Endothelial cell (in vitro differentiated cells): ENCODE measurements around the gene ZNF831. TPM values are rescaled to one million over a fixed set of nuclear protein-coding genes. Genes with fewer than 3 reads are reported as not detected.

Source experiments
- DNase-seq: peaks from one replicate; pipeline ENCODE4 v3.0.0; 2021; ENCODE audit warnings: low spot score
- H3K27ac Mint-ChIP-seq: one replicate; pipeline ENCODE4 v1.8.0; 2021; ENCODE audit warnings: mixed read lengths, inconsistent platforms; ENCODE audit not compliant: unreplicated experiment
- H3K27me3 Mint-ChIP-seq: one replicate; pipeline ENCODE4 v1.8.0; 2021; ENCODE audit warnings: mild to moderate bottlenecking, moderate library complexity, mixed read lengths, inconsistent platforms; ENCODE audit not compliant: unreplicated experiment
- H3K36me3 Mint-ChIP-seq: one replicate; pipeline ENCODE4 v1.8.0; 2021; ENCODE audit warnings: mild to moderate bottlenecking, low read depth, mixed read lengths, inconsistent platforms; ENCODE audit not compliant: unreplicated experiment
- H3K4me1 Mint-ChIP-seq: one replicate; pipeline ENCODE4 v1.8.0; 2021; ENCODE audit warnings: mild to moderate bottlenecking, mixed read lengths, inconsistent platforms; ENCODE audit not compliant: unreplicated experiment
- H3K4me3 Mint-ChIP-seq: one replicate; pipeline ENCODE4 v1.8.0; 2021; ENCODE audit warnings: mild to moderate bottlenecking, mixed read lengths, inconsistent platforms; ENCODE audit not compliant: unreplicated experiment
- H3K9me3 Mint-ChIP-seq: one replicate; pipeline ENCODE4 v1.8.0; 2021; ENCODE audit warnings: mixed read lengths, inconsistent platforms; ENCODE audit not compliant: unreplicated experiment
- total RNA-seq: library from RNA; stranded (reverse); fragmentation: NEBNext Ultra II Directional; extraction: Animal tissue kit (Norgen Biotek cat#: 25700); gene quantifications from one replicate; pipeline ENCODE4 v1.2.1, GENCODE V29; 2021; ENCODE audit not compliant: unreplicated experiment
- TF ChIP-seq, protein P1 (sequence below): fragments of 200-600 bp; sonication (generic); IDR thresholded peaks from one replicate; pipeline ENCODE4 v1.5.0; 2021; ENCODE audit warnings: antibody characterized with exemption; ENCODE audit not compliant: unreplicated experiment

Gene ZNF831
- total RNA-seq, 1 donor from 2014 or later, result 0.56 TPM

DNA sequence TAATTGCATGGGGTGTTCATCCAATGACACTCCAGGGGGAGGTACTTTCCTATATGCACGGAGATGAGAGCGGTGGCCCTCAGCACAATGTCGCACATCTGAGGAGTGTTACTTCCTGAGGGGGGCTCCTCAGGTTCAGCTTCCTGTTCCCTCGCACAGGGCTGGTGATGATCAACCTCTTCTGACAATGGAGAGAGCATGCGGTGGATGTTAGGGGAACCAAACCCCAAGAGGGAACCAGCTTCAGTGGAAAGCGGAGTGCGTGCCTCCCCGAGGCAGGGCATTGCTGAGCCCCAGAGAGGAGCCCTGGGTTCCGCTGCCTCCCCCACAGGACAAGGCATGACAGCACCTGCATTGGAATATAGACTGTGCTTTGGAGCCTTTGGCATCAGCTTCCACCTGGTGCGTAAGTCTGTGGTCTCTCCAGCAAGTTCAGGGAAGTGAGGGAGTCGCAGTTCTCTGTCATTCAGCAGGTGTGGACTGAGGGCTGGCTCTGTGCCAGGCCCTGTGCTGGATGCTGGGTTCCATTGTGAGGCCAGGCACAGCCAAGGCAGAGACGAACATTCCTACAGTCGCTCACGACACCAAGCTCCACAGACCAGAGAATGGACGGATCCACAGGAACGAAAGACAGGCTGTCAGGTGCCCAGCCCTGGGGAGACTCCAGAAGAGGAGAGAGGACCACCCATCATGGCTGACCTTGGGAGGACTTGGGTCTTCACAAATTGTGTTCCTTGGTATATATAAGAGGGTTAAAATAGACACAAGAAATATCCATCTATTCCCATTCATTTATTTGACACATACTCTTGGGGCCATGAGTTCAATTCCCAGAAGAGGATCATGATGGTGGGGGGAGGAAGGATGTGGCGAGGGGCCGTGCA is 3.9 kb upstream of the ZNF831 start:
- no peak overlapping the region for H3K27ac Mint-ChIP-seq
- H3K27me3 Mint-ChIP-seq, result peaks cover 3% of the 10 kb centered on the region
- no peak for DNase-seq
- H3K4me3 Mint-ChIP-seq, result peak overlapping the region; percentile 48
- no peaks in the 10 kb centered on the region for H3K9me3 Mint-ChIP-seq
- no peaks in the 10 kb centered on the region for H3K36me3 Mint-ChIP-seq
- TF ChIP-seq, protein P1, sequence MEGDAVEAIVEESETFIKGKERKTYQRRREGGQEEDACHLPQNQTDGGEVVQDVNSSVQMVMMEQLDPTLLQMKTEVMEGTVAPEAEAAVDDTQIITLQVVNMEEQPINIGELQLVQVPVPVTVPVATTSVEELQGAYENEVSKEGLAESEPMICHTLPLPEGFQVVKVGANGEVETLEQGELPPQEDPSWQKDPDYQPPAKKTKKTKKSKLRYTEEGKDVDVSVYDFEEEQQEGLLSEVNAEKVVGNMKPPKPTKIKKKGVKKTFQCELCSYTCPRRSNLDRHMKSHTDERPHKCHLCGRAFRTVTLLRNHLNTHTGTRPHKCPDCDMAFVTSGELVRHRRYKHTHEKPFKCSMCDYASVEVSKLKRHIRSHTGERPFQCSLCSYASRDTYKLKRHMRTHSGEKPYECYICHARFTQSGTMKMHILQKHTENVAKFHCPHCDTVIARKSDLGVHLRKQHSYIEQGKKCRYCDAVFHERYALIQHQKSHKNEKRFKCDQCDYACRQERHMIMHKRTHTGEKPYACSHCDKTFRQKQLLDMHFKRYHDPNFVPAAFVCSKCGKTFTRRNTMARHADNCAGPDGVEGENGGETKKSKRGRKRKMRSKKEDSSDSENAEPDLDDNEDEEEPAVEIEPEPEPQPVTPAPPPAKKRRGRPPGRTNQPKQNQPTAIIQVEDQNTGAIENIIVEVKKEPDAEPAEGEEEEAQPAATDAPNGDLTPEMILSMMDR, result no peak
- peaks cover 37% of the 10 kb centered on the region for H3K4me1 Mint-ChIP-seq

DNA sequence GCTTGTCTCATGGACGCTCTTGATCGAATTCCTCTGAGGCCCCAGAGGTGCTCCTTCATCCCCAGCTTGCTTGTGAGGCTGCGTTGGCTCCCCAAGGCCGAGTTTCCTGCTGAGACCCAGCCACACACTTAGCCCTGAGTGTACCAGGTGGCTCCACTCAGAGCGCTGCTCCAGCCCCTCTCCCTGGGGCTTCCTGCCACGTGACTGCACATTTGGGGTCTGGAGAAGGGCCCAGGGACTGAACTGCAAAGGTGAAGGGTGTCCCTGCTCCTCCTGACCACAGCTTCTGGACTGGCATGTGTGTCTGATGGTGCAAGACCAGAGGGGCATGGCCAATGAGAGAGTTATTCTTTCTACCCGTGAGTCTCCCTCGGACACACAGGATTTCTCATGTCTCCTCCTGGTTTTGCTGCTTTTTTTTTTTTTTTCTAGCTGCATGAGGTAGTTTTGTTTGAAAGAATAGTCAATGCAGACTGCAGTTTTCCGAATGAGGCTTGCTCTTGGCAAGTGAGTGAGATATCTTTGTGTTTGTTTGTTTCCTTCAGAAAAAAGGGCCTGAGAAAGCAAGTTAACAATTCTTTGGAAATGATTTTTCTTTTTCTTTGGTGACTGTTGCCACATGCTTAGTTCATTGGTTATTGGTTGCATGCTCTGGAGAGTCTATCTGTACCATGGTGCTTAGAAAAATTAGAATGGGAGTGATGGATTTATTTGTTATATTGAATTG is 3.1 kb upstream of the ZNF831 start:
- peaks cover 2% of the 10 kb centered on the region for H3K27me3 Mint-ChIP-seq
- no peaks in the 10 kb centered on the region for H3K36me3 Mint-ChIP-seq
- TF ChIP-seq, protein P1, result no peak
- H3K4me3 Mint-ChIP-seq, result no peak overlapping the region
- no peaks in the 10 kb centered on the region for H3K9me3 Mint-ChIP-seq
- DNase-seq, result no peak
- H3K27ac Mint-ChIP-seq, result no peak overlapping the region
- peaks cover 35% of the 10 kb centered on the region for H3K4me1 Mint-ChIP-seq

DNA sequence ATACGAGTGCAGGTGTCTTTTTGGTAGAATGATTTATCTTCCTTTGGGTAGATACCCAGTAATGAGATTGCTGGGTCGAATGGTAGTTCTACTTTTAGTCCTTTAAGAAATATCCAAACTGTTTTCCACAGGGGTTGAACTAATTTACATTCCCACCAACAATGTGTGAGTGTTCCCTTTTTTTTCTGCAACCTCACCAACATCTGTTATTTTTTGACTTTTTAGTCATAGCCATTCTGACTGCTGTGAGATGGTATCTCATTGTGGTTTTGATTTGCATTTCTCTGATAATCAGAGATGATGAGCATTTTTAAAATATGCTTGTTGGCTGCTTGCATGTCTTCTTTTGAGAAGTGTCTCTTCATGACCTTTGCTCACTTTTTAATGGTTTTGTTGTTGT is 1.9 kb upstream of the ZNF831 start:
- H3K27ac Mint-ChIP-seq, result no peak overlapping the region
- H3K9me3 Mint-ChIP-seq, result no peaks in the 10 kb centered on the region
- DNase-seq, result no peak
- H3K4me3 Mint-ChIP-seq, result no peak overlapping the region
- H3K4me1 Mint-ChIP-seq, result peaks cover 35% of the 10 kb centered on the region
- peaks cover 2% of the 10 kb centered on the region for H3K27me3 Mint-ChIP-seq
- TF ChIP-seq, protein P1, result no peak
- no peaks in the 10 kb centered on the region for H3K36me3 Mint-ChIP-seq

DNA sequence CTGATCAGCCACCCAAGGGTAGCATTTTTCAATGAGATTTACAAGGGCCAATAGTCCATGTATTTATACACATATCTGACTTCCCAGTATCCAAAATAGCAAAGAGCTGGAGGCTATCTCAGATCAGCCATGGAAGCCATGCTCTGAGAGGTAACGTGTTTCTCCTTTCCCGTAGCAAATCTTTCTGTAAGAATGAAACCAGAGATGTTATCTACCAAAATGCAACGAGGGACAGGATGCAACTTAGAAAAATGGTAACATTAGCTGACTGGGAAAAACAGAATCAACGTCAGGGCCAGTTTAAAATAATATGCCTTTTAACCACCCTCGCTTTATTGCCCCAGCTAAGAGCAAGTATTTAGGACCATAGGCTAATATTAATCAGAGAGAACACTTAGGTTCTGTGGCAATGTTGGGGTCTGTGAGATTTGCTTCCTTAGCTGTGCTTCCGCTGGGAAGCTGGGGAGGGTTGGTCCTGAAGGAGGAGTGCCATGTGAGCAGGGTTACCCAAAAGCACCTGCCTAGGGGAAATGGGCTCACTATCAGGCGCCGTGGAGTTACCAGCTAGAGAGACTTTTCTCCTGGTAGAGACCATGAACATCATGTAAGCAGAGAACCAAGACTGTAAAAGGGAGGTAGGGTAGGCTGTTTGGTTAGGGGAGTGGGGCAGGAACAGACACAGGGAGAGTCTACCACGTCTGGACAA is 1.2 kb downstream of the ZNF831 start:
- TF ChIP-seq, protein P1, result no peak
- H3K27me3 Mint-ChIP-seq, result no peaks in the 10 kb centered on the region
- DNase-seq, result no peak
- H3K9me3 Mint-ChIP-seq, result no peaks in the 10 kb centered on the region
- H3K36me3 Mint-ChIP-seq, result no peaks in the 10 kb centered on the region
- no peak overlapping the region for H3K27ac Mint-ChIP-seq
- peaks cover 21% of the 10 kb centered on the region for H3K4me1 Mint-ChIP-seq
- no peak overlapping the region for H3K4me3 Mint-ChIP-seq
